GM19324 (cell line): ENCODE data around the gene GATA2.

ENCODE experiments used
- ATAC-seq: cut with Tn5 transposase; IDR thresholded peaks from one replicate; pipeline ENCODE4 v1.9.1; 2021; ENCODE audit warnings: mild to moderate bottlenecking, moderate library complexity; ENCODE audit not compliant: unreplicated experiment, low FRiP score

GATA2 gene

GRCh38 chr3:128438488-128439072 is 54.4 kb downstream of the GATA2 start:
- no peak for ATAC-seq

DNA sequence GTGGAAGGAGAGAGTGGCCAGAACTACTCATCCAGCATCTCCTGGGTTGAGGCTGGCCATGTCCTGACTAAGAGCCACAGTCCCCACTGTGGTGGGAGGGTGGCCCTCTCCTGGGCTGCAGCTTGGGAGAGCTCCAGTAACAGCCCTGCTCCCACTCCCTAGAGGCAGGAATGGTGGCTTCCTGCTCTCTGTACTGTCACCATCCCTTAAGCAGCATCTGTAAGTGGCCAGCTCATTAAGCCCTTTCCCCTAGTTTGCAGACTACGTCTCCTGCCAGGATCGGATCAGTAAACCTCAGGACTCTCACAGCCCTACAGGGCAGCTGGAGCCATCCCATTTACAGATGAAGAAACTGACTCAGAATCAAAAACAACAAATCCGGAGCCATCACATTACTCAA is 56.8 kb downstream of the GATA2 start:
- ATAC-seq, result no peak

GRCh38 chr3:128435561-128435960 is 57.4 kb downstream of the GATA2 start:
- no peak for ATAC-seq

- ATAC-seq, result no peak
Measured at GRCh38 chr3:128435058-128435457, 57.9 kb downstream of the GATA2 start.

- ATAC-seq, result no peak
Measured at GRCh38 chr3:128434524-128434923, 58.5 kb downstream of the GATA2 start.

DNA sequence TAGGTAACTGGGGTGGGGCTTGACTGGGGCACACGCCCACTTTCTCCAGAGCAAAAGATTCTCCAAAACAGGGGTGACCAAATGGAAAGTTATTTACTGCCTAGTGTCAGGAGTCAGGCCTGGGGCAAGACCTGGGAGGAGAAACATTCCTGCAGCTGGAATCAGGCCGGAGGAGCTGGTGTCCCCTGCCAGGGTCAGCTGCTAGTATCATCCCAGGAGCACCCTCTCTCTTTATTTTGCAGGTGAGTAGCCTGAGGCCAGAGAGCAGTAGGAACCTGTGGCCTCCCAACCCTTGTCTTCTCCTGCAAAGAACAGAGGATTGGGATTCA is 59.2 kb downstream of the GATA2 start:
- no peak for ATAC-seq

- no peak for ATAC-seq
Measured at GRCh38 chr3:128432971-128433836, 59.8 kb downstream of the GATA2 start.

GRCh38 chr3:128432301-128432970 is 60.6 kb downstream of the GATA2 start:
- ATAC-seq, result no peak

GRCh38 chr3:128431803-128432300 is 61.1 kb downstream of the GATA2 start:
- no peak for ATAC-seq

DNA sequence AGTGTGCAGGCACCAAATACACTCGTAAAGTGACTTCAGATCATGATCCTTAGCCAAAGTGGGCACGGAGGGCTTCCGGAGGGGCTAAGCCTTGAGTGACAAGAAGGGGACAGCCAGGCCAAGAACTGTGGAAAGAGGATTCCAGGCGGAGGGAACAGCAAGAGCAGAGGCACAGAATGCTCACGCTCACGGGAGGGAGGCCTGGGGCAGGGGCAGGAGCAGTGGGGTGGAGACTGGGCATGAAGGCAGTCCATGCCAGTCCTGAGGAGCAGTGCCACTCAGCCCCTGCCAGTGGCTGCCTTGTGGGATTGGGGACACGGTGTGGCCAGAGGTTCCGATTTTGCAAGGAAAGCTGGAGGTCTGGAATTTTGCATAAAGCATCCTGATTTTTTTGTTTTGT is 62.3 kb downstream of the GATA2 start:
- ATAC-seq, result no peak

DNA sequence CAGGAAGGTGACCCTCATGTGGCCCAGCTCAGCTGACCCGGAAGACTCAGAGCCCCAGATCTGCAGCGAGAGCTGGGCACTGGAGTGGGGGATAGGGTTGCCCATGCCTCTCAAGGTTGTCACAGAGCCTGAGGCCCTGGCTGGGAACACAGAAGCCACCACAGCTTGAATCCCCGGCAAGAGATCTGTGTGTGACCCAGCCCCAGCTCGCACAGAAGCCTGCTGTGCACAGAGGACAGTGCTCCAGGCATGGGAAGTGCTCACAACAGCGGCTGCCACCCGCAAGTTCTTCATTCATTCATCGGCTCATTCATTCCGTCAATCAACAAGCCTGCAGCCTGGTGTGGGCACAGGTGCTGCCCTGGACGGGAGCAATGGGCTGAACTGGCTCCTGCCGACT is 62.7 kb downstream of the GATA2 start:
- no peak for ATAC-seq

DNA sequence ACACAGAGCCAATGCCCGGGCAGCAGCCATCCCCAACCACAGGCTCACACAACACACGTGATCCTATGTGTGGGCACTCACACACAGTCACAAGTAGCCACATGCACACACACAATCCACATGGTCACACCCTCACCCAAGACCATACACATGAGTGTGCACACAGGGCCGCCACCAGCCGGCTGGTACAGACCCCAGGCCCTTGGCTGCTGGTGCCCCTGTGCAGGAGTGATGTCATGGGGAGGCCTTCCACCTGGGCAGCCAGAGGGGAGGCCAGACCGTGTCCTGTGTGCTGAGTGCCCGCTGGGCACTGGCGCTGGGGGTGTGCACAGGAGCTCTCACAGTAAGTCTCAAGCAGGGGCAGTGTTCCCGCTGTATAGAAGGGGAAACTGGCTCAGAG is 63.2 kb downstream of the GATA2 start:
- ATAC-seq, result no peak
